Stimulated activated CD4-positive, alpha-beta T cell treated with anti-CD3 and anti-CD28 coated beads, Interleukin-4, amount 100 ng/mL, for 1 hour (primary cell): ENCODE data around the gene KIAA0232.
"Not testable (repeated sequence)": the region's sequence is repeated elsewhere in the genome, so short reads cannot be mapped to it uniquely, and the experiment has no call there.

Experiments
- DNase-seq: peaks from one replicate; pipeline ENCODE4 v3.0.0-alpha.2; 2020

KIAA0232 gene

DNA sequence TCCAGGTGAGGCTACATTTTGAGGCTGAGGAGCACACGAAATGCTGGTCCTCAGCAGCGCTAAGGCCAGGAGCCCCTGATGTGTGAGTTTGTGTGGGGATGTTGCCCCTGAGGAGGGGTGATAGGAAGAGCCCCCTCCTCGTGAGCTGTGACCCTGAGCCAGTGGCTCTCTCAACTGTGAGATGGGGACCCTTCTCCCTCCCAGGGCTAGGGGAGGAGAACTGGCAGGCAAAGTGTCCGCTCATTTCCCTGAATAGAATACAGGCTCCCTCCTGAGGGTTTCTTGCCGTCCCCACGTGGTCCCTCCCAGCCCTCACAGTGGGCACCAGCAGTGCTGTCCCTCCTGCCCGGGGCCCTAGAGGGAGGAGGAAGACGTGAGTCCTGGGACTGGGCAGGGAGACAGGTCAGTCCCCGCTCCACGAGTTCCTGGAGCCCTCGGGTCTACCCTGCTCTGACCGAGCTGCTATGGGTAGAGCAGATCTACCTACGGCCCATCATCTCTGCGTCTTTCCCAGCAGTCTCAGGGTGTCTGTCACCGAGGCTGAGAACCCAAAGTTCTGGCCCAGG is 106.1 kb downstream of the KIAA0232 start:
- no peak for DNase-seq

DNA sequence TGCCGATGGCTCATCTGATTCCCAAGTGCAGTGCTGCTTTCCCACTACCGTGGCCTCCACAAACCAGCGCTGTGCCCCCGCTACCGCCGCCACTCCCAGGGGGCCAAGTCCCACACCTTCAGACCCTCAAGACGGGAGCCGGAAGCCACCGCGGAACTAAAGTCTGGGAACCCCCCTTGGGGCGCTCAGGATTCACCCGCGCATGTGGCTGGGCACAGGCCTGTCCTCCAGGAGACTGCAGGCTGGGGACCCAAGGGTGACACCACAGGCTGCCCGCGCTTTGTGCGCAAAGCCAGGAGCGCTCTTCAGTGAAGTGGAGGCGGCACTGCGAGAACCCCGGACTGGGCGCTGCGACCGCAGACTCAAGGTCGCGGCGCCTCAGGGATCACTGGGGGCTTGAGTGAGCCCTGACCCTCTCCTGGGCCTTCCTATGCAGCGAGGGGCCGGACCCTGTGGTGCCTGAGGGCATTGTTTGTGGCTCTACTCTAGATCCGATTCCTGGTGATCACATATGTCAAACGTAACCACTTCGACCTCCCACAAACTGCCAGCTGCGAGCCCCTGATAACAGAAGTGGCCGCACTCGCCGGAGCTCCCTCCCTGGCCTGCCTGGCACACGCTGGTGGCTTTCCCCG is 106.7 kb downstream of the KIAA0232 start:
- DNase-seq = no peak

DNA sequence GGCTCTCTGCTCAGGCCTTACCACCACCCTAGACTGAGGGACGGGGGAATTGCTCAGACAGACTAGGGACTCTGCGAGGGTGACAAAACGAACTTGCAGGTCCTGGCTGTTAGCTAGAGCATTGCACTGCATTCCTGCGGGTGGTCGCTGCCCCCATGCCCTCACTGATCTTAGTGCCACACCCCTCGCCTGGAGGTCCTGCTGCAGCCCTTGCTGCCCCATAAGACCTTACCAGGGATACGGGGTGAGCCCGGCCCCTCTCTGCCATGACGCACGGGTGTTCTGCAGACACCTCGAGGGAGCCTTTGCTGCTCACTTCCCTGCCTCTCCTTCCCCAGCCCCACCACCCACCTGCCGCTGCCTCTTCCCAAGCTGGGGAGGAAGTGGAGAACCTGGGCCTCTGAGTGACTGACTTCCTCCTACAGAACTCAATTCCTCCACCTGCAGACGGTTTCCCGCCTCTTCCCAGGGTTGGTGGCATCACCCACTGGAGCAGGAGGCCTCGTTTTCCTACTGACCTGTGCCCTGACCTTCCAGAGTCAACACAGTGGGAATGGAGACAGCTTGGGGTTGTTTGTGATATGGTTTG is 107.3 kb downstream of the KIAA0232 start:
- no peak for DNase-seq

DNA sequence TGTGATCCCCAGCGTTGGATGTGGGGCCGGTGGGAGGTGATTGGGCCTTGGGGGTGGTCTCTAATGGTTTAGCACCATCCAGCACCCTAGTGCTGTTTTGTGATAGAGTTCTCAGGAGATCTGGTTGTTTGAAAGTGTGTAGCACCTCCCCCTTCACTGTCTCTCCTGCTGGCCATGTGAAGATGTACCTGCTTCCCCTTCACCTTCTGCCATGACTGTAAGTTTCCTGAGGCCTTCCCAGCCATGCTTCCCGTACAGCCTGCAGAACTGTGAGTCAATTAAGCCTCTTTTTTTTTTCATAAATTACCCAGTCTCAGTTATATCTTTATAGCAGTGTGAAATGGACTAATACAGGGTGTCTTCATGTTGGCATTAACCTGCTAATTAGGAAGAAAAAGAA is 107.8 kb downstream of the KIAA0232 start:
- DNase-seq = no peak

DNA sequence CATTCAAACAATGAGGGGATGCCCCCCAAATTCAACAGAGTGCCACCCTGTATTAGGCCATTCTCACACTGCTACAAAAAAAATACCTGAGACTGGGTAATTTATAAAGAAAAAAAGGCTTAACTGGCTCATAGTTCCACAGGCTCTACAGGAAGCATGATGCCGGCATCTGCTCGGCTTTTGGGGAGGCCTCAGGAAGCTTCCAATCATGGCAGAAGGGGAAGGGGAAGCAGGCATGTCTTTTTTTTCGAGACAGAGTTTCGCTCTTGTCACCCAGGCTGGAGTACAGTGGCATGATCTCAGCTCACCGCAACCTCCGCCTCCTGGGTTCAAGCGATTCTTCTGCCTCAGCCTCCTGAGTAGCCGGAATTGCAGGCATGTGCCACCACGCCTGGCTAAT is 108.4 kb downstream of the KIAA0232 start:
- DNase-seq = not testable (repeated sequence)

DNA sequence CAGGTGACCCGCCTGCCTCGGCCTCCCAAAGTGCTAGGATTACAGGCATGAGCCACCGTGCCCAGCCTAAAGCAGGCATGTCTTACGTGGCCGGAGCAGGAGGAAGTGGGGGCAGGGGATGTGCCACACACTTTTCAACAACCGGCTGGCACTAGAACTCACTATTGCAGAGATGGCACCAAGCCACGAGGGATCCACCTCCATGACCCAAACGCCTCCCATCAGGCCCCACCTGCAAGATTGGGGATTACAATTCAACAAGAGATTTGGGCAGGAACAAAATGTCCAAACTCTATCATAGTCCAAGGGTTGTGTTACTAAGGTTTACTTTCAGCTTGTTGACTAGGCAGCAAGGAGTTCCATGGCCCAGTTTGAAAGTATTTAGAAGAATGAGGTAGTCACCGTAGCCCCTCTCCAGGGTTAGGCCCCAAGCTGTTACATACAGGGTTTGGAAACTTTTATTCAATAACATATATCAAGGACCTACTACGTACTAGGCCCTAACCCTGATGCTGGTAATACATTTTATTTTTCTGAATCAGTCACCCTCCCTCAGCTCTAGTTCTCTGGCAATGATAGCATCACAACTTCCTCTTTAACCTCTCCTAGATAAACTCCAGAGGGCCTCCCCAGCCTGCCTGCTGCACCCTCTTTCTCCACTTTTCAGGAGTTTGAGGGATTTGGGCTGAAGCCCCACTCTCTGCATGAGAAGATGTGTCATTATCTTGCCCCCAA is 109.1 kb downstream of the KIAA0232 start:
- no peak for DNase-seq

DNA sequence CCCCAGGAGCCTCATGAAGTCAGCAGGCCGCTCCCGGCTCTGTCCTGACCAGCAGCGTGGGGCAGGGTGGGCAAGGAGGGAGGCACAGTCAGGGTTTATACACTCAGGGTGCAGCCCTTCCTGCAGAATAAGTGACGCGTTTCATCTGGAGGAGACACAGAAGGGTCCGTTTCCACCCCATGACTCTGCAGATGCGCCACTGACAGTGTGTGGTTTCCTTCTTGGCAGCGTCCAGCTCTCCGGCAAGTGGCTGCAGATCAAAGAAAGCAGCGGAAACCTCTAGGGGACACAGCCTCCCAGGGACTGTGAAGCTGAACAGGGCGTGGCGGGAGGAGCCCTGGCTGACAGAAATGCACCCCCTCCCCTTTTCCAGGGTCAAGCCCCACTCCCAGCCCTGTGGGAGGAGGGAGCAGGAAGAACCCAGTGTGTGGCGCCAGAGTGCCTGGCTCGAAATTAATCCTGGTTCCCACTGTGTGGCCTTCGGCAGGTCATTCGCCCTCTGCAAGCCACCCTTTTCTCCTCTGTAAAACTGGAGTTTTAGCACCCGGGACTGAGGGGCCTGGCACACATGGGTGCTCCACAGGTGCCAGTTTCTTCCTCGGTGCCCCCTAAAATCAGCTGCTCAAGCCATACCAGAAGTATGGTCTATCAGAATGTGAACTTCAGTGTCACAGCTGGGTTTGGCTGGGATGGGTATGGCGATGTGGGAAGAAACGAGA is 109.8 kb downstream of the KIAA0232 start:
- no peak for DNase-seq

DNA sequence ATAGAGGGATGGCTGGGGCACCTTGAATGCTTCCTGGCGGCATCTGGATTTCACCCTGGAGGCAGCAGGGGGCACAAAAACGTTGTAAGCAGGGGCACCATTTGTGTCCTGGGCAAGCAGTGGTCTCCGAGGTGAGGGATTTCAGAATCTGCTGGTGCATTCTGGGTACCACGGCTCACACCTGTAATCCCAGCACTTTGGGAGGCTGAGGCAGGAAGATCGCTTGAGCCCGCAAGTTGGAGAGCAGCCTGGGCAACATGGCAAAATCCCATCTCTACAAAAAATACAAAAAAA is 110.3 kb downstream of the KIAA0232 start:
- no peak for DNase-seq

DNA sequence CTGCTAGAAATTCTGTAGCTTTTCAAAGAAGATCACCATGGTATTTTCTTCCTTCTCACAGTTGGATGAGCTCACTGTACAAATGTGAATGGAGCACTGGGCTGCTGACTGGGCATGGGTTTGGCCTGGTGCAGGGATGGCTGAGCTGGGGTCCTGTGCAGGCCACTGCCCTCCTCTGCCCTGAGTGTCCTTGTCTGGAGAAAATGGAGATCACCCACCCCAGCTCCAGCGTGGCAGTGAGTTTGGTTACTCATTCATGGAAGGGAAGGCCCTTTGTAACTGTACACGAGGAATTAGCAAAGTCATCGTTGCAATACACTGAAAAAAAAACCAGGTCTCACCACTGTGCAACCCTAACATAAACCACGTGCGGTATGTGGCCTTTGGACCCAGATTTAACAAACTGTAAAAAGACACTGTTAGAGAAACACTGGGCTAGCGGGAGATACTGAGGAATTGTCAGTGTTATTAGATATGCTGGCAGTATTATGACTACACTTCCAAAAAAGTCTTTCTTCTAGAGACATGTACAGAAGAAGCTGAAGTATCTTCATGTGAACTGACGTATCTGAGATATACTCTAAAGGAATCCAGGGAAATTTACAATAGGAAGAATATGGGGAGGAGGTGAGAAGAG is 111.0 kb downstream of the KIAA0232 start:
- DNase-seq = no peak

DNA sequence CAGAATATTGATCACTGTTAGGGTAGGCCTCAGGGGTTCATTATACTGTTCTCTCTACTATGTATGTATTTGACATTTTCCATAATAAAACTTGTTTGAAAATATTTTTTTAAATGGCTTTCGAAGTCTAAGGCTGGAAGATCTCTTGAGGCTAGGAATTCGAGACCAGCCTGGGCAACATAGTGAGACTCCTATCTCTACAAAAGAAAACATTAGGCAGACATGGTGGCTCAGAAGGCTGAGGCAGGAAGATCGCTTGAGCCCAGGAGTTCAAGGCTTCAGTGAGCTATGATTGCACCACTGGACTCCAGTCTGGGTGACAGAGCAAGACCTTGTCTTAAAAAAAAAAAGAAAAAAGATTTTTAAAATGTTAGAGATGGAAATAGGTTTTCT is 111.6 kb downstream of the KIAA0232 start:
- DNase-seq = no peak

DNA sequence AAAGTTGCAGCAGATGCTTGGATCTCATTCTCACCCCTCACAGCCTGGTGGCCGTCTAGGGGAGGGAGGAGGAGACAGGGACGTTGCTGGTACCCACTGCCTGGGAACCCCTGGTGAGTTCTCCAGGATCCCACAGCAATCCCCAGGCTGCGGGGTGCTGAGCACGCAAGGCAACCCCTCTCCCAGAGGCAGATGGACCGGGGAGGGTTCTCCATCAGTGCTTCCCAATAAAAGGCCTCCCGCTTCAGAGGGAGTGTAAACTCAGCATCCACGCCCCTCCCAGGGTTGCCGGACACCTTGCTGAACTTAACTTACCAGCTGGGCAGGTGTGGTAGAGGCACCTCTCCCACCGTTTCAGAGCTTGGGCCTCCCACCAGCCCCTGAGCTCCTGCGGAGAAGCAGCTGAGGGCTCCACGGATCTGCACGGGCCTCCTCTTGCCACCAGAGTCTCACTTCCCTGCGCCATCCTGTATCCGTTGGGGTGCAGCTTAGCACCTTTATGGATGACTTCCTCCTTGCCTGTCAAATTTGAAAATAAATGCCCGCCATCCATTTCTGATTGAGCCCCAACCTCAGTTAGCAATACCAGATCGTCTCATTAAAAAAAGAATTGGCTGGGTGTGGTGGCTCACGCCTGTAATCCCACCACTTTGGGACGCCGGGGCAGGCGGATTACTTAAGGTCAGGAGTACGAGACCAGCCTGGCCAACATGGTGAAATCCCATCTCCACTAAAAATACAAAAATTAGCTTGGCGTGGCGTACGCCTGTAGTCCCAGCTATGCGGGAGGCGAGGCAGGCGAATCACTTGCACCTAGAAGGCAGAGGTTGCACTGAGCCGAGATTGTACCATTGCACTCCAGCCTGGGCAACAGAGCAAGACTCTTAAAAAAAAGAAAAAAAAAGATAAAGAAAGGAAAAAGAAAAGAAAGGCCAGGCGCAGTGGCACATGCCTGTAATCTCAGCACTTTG is 112.3 kb downstream of the KIAA0232 start:
- DNase-seq = no peak

DNA sequence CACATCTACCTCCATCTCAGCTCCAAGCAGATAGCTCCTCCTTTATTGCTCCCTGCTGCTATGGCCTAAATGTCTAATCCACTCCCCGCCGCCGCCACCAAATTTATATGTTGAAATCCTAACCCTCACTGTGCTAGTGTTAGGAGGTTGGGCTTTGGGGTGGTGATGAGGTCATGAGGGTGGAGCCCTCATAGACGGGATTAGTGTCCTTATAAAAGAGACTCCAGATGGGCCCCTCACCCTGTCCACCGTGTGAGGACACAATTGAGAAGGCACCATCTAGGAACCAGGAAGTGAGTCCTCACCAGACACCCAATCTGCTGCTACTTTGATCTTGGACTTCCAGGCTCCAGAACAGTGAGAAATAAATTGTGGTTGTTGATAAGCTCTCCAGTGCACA is 113.5 kb downstream of the KIAA0232 start:
- DNase-seq = no peak

DNA sequence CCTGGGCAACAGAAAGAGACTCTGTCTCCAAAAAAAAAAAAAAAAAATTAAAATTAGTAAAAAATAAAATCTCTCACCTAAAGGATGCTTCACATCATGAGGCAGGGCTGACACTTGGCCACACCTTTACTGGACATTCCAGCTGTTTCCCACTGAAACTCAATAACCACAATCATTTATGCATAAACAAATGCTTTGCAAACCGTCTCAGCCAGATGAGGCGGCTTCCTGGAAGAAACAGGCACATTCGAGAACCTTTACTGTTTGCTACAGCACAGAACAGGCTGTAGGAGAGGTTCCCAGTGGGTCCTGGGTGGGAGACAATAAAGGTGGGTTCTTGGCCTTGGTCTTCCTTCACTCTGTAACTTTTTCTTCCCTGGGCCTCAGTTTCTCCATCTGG is 116.2 kb downstream of the KIAA0232 start:
- DNase-seq = no peak

DNA sequence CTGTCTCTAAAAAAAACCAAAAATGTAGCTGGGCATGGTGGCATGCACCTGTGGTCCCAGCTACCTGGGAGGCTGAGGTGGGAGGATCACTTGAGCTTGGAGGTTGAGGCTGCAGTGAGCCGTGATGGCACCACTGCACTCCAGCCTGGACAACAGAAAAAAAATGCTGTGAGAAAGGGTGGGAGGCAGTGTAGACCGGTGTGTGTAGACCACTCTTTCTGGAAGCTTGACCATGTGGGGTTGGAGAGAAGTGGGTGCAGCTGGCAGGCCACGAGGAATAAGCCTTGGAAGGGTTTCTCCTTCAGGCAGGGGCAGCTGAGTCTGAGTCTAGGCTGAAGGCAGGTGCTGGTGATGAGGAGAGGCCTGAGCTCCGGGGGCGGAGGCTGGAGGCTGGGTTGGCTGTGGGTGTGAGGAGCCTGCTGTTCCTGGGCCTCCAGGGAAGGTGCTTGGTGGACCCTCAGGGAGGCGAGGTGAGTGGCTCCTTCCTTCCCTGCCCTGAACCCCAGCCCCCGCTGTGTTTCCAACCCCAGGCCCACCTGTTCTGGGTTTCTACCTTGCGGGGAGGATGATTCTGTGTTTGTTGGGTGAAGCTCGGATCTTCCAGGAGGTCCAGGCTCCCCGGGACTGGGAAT is 117.8 kb downstream of the KIAA0232 start:
- DNase-seq = no peak

DNA sequence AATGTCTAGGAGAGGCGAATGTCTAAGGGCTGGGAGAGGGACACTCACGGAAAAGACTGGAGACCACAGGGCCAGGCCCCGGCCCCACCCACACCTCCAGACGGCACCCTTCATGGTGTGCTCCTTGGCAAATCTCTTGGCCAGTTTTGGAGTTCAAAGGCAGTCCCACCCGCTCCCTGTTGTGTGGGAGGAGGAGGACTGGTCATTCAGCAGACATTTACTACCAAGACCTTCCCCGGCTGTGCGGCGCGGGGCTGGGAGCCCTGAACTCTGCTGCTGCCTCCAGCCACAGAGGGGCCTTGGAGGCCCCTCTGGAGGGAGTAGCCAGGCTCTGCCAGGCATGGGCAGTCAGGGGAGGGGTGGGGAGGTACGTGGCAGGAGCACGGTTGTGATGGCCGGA is 118.4 kb downstream of the KIAA0232 start:
- DNase-seq = no peak

DNA sequence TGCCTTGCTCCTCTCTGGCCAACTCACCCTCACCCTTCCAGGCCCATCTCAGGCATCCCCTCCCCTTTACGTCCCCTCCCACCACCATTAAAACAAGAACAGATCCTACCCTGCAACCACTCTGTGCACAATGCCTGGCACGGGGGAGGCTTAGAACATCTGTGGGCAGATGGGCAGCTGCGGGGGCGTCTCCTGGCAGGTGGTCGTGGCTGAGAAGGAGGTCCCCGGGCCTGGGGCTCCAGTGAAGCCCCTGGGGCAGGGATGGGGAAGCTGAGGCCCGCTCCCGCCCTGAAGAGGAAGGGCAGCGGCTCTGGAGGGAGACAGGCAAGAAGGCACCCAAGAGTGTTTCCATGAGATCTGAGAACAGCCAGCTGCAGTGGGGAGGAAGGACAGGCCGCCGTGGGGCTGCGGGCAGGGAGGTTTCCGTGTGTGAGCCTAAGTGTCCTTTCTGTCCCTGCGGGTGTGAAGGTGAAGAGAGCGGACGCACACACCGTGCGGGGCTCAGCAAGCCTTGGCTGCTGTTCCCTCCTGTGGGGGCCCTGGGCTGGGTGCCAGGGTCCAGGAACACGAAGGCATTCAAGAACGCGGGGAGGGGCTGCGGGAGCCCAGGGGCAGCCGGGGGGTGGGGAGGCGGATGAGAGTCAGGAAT is 119.3 kb downstream of the KIAA0232 start:
- DNase-seq = no peak

DNA sequence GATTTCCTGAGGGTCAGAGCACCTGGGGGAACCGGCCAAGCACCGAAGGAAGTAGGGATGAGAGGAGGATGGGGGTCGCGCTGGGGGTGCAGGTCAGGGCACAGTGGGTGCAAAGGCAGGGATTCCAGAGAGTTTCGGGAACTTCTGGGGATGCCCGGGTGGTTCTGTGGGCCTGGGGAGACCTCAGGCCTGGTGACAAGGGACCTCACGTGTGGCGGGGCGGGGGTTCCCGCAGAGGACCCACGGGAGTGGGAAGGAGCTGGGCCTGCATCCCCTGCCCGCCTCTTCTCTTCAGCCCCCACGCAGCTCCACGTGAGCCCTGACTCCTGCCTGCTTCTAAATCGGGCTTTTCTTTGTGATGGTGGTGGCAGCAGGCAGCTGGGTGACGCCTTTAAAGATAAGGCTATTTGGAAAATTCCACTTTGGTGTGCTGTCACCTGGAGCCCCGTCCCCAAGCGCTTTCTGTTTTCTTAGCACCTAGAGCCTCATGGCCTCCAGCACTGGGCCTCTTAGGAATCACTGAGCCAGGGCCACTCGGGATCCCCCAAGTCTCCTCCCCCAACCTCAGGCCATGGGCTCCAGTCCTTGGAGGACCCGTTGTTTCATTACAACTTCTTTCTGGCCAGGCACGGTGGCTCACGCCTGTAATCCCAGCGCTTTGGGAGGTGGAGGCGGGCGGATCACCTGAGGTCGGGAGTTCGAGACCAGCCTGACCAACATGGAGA is 120.0 kb downstream of the KIAA0232 start:
- no peak for DNase-seq

DNA sequence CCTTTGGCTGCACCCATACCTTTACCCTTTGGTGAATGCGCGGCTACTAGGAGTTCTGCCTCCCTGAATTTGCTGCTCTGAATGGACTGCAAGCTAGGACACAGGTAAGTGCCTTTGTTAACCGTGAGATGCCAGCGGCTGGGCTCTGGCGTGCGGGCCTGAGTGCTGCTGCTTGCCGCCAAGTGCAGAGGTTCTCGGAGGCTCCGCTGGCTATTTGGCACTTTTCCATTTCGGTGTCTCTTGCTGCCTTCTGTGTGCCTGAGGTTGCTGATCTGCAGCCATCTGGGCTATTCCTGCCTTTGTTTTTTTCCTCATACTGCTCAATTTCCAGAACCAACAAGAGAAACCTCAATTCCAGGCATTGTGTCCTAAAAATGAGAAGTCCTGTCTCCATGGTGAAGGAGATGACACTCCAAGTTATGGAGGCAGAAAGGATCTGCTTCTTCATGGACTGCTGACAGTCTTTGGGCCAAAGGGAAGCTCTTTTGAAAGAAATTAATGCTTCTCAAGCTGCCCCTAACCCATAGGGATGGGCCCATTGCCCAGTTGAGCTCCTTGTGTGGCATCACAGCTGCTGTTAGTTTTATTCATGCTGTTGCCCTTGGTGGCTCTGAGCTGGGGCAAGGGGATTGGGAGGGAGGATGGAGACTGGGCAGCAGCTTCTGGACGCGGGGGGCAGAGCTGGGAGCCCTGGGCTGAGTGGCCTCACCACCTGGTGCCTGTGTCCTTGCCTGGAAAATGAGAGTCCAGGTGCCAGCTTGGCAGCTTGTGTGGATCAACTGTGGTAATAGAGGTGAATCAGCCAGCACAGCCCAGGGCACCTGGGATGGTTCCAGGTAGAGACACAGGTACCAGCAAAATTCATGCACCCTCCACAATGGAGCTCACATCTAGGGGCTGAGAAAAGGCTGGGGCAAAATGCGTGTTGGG is 123.3 kb downstream of the KIAA0232 start:
- no peak for DNase-seq

DNA sequence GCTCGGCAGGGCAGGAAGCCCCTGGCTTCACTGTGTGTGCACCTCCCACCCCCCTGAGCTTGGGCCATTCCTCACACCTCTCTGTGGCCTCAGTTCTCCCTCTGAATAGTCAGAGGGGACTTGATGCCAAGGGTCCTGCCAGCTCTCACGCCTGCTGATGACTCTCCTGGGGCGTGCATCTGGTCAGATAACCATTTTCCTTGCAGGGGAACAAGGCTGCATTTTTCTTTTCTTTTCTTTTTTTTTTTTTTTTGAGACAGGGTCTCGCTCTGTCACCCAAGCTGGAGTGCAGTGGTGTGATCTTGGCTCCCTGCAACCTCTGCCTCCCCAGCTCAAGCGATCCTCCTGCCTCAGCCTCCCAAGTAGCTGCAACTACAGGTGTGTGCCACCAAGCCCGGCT is 124.0 kb downstream of the KIAA0232 start:
- not testable (repeated sequence) for DNase-seq
